ENCODE results near the gene LZTFL1. TPM values are rescaled to one million over a fixed set of nuclear protein-coding genes. Genes with fewer than 3 reads are reported as not detected.

LZTFL1 gene
- total and polyA plus RNA-seq, 2 experiments from 2014 or later = 21.7 to 26.4 TPM

DNA sequence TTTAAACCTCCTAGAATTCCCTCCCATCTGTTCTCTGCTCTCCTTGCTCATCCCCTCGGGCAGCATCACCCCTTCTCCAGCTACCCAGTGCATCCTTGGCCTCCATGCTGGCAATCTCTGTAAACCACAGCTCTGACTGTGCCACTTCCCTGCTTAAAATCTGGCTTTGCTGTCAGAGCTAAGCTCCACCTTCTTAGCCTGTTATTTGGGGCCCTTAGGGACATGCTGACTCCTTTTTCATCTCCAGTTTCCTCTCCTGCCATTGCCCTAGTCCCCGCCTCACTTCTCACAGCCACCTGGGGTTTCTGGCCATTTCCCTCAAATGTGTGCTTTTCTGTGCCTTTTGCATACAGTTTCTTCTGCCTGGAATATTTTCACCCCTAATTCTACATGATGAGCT, 51.3 kb downstream of the LZTFL1 start:
- Histone ChIP-seq H3K4me1 (ENCODE audit: low read depth) (no peaks in the 10 kb centered on the region), H3K9me3 (ENCODE audit: low read depth) (no peaks in the 10 kb centered on the region), H3K27ac (no peak overlapping the region), H3K4me3 (no peak overlapping the region), H3K36me3 (no peaks in the 10 kb centered on the region), H3K27me3 (peaks cover 17% of the 10 kb centered on the region)
- DNase-seq (ENCODE audit: low read depth in 1 of 2, low spot score in 1 of 2) = no peak
- TF ChIP-seq, protein P1, sequence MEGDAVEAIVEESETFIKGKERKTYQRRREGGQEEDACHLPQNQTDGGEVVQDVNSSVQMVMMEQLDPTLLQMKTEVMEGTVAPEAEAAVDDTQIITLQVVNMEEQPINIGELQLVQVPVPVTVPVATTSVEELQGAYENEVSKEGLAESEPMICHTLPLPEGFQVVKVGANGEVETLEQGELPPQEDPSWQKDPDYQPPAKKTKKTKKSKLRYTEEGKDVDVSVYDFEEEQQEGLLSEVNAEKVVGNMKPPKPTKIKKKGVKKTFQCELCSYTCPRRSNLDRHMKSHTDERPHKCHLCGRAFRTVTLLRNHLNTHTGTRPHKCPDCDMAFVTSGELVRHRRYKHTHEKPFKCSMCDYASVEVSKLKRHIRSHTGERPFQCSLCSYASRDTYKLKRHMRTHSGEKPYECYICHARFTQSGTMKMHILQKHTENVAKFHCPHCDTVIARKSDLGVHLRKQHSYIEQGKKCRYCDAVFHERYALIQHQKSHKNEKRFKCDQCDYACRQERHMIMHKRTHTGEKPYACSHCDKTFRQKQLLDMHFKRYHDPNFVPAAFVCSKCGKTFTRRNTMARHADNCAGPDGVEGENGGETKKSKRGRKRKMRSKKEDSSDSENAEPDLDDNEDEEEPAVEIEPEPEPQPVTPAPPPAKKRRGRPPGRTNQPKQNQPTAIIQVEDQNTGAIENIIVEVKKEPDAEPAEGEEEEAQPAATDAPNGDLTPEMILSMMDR (IDR thresholded peaks at IDR 0.05; ENCODE audit: low read depth, low read length) = no peak

DNA sequence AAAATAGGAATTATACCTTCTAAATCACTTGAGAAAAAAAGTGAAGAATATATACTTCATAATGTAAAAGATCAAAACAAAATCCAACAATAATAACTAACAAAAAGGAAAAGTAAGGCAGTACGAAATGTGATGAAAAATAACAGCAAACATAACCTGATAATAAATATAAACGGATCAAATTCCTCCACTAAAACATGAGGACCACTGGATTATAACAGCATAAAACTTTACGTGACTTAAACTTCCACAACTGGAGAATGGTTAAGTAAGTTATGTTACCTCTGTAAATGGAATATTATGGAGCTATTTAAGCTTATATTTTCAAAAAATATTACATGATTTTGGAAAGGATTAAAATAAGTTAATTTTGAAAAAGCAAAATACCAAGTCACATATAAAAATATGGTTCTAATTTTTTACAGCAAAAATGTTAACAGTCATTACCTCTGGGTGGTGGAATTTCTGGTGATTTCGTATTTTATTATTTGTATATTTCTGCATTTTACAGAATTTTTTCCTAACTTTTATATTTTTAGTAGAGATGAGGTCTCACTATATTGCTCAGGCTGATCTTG, 52.6 kb downstream of the LZTFL1 start:
- peaks cover 4% of the 10 kb centered on the region for H3K27me3 ChIP-seq
- DNase-seq (ENCODE audit: low read depth in 1 of 2, low spot score in 1 of 2) = no peak
- H3K4me3 ChIP-seq = no peak overlapping the region
- no peak overlapping the region for H3K27ac ChIP-seq
- no peaks in the 10 kb centered on the region for H3K36me3 ChIP-seq
- no peaks in the 10 kb centered on the region for H3K4me1 ChIP-seq (ENCODE audit: low read depth)
- H3K9me3 ChIP-seq (ENCODE audit: low read depth) = no peaks in the 10 kb centered on the region
- TF ChIP-seq, protein P1 (IDR thresholded peaks at IDR 0.05; ENCODE audit: low read depth, low read length) = no peak

DNA sequence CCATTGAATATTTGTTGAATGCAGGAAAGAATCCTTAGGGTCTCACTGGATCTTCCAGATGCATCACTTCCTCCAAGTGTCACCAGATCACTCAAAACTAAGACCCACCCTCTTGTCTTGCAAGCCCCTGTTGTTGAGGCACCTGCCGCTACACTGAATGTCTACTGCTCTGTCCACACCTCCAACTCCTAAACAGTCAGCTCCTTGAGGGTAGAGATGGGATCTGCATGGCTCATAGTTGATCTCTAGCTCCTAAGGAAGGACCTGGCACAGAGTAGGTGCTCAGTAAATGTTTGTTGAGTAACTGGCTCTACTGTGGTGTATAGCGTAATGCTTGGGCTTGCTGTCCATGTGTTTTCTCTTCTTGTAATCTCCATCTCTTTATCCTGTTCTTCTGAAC, 54.4 kb downstream of the LZTFL1 start:
- H3K4me3 ChIP-seq = no peak overlapping the region
- H3K36me3 ChIP-seq = no peaks in the 10 kb centered on the region
- no peaks in the 10 kb centered on the region for H3K4me1 ChIP-seq (ENCODE audit: low read depth)
- no peak for DNase-seq (ENCODE audit: low read depth in 1 of 2, low spot score in 1 of 2)
- TF ChIP-seq, protein P1 (IDR thresholded peaks at IDR 0.05; ENCODE audit: low read depth, low read length) = no peak
- no peaks in the 10 kb centered on the region for H3K27me3 ChIP-seq
- no peaks in the 10 kb centered on the region for H3K9me3 ChIP-seq (ENCODE audit: low read depth)
- H3K27ac ChIP-seq = no peak overlapping the region

DNA sequence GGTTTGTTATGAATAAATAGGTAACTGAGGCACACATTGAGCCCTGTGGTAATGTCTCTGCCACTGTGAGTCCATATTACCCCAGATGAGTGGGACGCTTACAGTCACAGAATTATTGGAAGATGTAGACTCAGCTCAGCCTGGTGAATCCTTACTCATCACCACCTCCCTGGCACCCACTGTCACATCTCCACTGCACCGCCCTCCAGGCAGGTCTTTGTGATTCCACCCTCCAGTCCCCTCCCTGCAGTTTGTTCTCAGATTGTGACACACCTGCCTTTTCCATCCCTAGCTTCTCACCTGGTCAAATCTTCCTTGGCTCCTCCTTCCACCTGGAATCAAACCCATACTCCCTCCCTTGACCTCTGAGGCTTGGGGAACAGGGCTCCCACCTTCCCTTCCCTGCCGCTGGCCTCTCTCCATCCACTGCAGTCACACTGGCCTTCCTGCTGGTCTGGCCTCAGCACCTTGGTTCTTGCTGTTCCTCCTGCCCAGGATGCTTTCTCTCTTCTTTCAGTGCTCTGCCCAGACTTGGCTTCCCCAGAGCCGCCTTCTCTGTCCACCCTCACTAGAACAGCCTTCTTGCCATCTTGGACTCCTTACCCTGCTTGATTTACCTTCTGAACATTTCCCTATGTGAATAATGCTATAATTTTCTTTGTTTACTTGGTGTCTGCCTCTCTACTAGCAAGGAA, 55.0 kb downstream of the LZTFL1 start:
- DNase-seq (ENCODE audit: low read depth in 1 of 2, low spot score in 1 of 2) = no peak
- Histone ChIP-seq H3K4me3 (no peak overlapping the region), H3K36me3 (no peaks in the 10 kb centered on the region), H3K27ac (no peak overlapping the region), H3K4me1 (ENCODE audit: low read depth) (no peaks in the 10 kb centered on the region), H3K27me3 (no peaks in the 10 kb centered on the region), H3K9me3 (ENCODE audit: low read depth) (no peaks in the 10 kb centered on the region)
- TF ChIP-seq, protein P1 (IDR thresholded peaks at IDR 0.05; ENCODE audit: low read depth, low read length) = no peak

DNA sequence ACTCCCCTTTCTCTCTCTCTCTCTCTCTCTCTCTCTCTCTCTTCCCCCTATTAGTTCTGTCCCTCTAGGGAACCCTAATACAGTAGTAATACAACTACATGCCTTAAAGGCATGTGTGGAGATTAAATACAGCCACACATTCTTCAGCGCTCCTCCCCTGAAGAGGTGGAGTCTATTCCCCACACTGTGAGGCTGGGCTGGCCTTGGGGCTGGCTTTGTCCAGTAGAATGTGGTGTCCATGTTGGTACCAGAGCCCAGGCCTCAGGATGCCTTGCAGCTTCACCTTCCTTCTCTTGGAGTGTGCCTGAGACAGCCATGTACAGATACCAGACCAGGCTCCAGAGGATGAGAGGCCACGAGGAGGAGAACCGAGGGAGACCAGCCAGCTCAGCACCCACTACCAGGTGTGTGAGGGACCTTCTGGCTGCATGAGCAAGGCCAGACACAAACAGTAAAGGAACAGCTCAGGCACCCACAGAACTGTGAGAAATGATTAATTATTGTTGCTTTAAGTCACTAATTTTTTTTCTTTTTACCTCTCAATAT, 56.2 kb downstream of the LZTFL1 start:
- Histone ChIP-seq H3K36me3 (no peaks in the 10 kb centered on the region), H3K27me3 (no peaks in the 10 kb centered on the region), H3K4me3 (no peak overlapping the region), H3K4me1 (ENCODE audit: low read depth) (no peaks in the 10 kb centered on the region), H3K9me3 (ENCODE audit: low read depth) (no peaks in the 10 kb centered on the region), H3K27ac (no peak overlapping the region)
- no peak for DNase-seq (ENCODE audit: low read depth in 1 of 2, low spot score in 1 of 2)
- TF ChIP-seq, protein P1 (IDR thresholded peaks at IDR 0.05; ENCODE audit: low read depth, low read length) = no peak

Measured in cardiac muscle cell (in vitro differentiated cells and primary cell).